ENCODE results near the gene MMRN2.
"Not testable (repeated sequence)": the region's sequence is repeated elsewhere in the genome, so short reads cannot be mapped to it uniquely, and the experiment has no call there.

Gene MMRN2

DNA sequence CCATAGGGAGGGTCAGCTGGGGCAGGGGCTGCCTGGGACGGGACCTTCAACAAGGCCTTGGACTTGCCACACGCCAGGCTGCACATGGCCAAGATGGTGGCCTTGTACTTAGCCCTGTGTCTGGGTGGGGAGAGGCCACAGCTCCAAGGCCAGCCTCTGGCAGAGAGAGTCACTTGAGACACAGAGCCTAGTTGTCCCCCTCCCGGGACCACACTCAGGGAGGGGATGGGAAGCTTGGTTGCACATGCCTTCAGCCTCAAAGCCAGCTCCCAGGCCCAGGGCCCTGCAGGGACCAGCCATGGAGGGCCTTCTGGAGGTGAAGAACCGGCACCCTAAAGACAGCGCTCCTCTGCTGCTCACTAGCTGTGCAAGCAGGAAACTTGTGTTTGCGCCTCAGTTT is 16.7 kb downstream of the MMRN2 start:
- DNase-seq (ENCODE audit: low spot score) = no peak

DNA sequence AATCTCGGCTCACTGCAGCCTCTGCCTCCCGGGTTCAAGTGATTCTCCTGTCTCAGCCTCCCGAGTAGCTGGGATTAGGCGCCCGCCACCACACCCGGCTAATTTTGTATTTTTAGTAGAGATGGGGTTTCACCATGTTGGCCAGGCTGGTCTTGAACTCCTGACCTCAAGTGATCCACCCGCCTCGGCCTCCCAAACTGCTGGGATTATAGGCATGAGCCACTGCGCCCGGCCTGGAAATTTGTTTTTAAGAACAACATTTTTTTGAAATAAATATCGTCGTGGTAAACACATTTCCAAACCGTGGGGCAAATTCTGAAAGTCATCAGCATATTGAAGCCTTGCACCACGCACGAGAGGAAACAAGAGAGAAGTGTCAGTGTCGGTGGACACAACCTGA is 17.3 kb downstream of the MMRN2 start:
- not testable (repeated sequence) for DNase-seq (ENCODE audit: low spot score)

DNA sequence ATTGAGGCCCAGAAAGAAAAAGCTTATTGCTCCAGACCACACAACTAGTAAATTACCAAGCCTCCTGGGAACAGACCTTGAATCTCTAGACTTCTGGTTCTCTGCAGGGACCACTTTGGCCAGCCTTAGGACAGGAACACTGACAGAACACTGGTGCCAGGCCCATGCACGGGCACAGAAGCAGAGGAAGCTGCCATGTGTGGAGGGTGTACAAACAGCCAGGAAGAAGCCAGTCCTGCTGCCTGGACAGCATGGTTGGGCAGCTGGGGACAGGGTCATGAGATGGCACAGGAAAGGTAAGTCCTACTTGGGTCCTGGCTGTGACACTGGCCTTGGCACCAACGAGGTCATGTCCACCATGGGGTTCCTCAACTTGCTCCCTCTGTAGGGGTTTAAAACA is 19.2 kb downstream of the MMRN2 start:
- DNase-seq (ENCODE audit: low spot score) = no peak

DNA sequence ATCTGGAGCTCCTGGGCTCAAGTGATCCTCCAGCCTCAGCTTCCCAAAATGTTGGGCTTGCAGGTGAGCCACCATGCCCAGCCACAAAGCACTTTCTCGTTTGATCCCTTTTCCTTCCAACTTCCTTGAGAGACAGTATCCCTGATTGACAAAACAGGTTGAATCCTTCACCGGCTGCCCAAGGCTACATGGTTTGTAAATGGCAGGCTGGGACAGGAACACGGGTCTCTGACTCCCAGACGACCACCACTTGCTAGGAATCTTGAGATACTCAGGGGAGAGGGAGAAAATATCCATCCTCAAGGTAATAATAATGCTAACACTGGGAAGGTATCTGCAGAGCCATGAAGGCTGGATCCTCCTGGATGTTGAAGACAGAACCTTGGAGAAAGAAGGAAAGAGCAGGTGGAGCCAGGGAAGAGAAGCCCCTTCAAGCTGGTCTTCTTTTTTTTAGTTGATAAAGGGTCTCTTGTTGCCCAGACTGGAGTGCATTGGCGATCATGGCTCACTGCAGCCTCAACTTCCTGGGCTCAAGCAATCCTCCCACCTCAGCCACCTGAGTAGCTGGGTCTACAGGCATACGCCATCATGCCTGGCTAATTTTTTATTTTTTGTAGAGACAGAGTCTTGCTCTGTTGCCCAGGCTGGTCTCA is 19.8 kb downstream of the MMRN2 start:
- no peak for DNase-seq (ENCODE audit: low spot score)

DNA sequence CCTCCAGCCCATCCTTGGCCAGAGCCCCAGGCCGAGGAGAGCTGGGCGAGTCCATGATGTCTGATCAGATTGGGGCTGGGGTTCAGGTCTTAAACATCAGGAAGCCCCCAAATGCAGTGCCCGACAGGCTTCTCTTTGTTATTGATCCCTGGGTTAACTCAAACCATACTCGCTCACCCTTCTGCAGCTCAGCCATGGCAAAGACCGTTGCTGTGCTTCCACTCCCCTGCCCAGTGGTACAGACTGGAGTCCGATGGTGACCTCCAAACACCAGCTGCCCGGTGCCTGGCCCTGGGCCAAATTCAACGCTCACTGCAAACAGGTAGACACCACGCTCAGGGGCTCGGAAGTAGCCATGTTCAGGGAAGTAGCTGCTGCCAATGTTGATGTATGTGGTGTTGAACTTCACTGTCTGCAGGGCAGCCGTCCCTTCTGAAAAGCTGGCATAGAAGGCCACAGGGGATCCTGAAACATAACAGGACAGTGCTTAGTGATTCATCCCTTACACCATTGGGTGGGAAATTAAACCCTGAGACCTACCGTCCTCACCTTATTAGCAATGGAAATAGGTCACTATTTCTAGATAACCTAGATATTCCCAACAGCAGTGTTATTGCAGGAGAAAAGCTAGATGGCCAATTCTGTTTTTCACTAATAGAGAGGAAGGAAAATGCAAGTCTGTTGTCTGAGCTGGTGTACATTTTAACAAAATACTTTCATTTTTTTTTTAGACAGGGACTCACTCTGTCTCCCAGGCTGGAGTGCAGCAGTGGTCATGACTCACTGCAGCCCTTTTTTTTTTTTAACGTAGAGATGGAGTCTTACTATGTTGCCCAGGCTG is 20.5 kb downstream of the MMRN2 start:
- no peak for DNase-seq (ENCODE audit: low spot score)

DNA sequence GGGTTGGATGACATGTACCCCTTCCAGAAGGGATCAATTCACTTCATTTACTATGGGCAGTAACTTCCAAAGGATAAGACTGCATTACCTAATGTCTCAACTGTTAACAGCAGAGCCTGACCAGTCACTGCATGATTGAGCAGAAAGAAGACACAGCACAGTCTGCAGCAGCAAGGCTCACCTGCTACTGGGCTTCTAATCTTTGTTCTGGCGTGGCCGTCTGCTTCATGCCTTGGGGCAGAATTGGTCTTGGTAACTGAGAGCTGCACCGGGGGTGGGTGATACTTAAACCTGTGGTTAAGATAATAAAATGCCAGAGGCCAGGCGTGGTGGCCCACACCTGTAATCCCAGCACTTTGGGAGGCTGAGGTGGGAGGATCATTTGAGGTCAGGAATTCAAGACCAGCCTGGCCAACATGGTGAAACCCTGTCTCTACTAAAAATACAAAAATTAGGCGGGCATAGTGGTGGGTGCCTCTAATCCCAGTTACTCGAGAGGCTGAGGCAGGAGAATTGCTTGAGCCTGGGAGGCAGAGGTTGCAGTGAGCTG is 23.2 kb downstream of the MMRN2 start:
- DNase-seq (ENCODE audit: low spot score) = not testable (repeated sequence)

DNA sequence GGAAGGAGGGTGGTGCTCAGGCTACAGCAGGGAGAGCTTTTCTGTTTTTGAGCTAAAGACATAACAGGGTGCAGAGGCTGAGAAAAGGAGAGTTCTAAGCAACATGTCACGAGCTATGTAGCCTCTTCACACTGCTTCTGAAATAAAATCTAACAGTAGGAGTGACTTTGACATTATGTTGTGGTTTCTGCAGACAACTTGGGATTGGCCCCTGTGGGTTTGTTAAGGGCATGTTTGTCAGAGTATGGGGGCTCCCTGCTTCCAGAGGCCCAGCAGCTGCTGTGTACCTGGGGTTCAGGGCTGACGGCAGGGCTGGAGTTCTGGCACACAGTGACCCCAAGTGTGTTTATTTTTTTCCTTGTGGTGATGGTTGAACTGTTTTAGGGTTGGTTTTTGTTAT is 24.7 kb downstream of the MMRN2 start:
- DNase-seq (ENCODE audit: low spot score) = no peak

DNA sequence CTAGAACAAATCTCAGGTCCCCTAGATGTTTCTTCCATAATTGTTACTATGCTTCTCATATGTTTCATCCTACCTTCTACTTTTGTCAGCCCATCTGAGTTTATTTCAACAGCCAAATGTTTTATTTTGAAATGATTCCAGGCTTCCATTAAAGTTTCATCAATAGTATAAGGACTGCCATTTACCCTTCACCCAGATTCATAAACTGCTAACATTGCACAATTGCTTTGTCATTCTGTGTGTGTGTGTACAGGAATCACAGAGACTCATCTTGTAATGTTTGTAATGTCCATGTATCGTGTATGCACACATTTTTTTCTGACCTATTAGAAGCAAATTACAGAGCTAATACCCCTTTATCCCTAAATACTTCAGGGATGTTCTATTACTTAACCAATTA is 25.5 kb downstream of the MMRN2 start:
- no peak for DNase-seq (ENCODE audit: low spot score)

DNA sequence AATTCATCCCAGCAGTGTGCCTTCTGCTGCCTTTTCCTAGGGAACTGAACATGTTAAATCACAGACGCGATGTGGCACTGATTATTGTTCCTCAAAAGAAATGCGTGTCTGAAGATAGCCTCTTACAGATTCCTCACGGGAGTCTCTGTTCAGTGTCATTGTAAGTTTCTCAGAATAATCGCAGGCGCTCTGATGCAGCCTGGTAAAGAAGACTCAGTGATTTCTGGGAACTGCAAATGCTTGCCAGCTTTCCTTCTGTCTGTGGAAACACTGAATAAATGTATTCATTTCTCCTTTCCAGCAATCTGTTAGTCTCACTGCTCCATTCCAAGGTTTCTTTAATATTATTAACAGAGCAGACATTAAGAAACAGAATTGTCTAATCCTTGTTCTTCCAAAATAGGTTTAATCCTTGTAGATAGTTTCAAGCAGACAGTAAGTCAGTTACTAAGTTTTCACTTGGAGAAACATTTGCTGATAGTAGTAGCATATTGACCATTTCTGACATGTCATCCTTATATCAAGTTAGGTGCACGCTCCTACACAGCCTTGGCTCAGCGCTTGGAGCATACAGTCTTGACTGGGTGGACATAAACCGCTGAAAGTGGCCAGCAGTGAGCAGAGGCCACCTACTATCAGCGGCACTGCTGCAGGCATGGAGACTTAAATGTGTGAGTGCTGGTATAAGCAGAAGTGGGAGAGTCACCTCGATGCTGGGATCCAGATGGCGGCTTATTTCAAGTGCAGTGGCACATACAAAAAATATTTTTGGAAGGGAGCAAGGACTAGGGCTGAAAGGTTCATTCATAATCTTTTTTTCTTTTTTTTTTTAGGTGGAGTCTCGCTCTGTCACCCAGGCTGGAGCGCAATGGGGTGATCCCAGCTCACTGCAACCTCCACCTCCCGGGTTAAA is 27.7 kb downstream of the MMRN2 start:
- no peak for DNase-seq (ENCODE audit: low spot score)

DNA sequence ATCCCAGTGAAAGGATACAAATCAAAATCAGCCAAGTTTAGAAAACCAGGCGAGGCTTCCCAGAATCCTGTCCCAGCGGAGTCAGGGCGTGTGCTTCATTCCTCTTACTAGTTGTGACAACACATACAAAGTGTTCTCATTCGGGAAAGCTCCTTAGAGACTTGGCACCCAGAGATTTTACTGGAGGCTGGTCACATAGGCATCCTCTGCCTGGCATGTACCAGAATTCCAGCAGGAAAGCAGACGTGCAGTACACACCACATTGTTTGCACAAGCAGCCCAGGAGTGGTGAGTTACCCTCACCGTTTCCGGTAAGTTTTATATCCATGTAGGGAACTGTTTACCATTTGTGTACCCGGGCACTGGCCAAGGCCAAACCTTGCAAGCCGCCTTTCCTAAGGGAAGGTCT is 34.9 kb downstream of the MMRN2 start:
- no peak for DNase-seq (ENCODE audit: low spot score)

DNA sequence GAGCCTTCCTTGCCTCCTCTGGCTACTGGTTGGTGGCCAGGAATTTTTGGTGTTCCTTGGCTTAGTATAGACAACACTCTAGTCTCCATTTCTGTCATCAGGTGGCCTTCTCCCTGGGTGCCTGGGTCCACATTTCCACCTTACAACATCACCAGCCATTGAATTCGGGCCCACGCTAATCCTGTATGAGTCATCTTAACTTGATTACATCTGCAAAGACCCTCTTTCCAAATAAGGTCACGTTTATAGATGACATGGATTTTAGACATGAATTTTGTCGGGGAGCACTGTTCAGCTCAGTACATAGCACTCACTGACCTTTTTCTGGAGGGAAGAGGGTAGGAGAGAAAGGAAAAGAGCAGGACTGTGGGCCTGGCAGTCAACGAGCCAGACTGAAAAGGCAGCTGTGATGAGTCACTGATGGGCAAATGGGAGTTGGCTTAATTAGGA is 39.4 kb downstream of the MMRN2 start:
- DNase-seq (ENCODE audit: low spot score) = no peak

DNA sequence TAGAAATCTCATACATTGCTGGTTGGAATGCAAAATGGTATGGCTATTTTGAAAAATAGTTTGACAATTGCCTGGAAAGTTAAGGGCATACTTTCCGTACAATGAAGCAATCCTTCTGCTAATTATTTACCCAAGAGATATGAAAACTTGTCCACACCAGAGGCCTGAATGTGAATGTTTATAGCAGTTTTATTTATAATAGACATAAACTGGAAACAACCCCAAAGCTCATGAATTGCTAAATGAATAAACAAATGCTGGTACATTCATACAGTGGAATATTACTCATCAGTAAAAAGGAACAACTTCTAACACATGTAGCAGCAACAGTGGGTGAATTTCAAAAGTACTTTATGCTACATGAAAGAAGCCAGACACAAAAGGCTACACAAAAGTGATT is 42.7 kb downstream of the MMRN2 start:
- no peak for DNase-seq (ENCODE audit: low spot score)

DNA sequence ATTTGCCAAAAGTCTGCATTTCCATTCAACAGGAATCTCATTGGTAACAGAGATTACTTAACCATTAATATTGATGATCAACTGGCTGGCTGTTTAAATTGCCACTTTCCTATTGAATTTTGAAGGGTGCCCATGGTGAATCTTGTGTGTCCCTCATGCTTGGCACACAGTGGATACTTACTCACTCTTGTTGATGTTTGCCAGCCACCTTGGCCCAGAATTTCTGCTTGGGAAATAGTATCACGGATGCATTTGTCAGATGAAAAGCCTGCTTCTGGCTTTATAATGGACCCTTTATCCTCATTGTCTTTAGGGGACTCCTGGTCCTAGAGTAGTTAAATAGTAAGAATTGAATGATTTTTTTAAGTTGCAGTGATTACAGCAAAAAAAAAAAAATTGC is 52.0 kb downstream of the MMRN2 start:
- DNase-seq (ENCODE audit: low spot score) = no peak

DNA sequence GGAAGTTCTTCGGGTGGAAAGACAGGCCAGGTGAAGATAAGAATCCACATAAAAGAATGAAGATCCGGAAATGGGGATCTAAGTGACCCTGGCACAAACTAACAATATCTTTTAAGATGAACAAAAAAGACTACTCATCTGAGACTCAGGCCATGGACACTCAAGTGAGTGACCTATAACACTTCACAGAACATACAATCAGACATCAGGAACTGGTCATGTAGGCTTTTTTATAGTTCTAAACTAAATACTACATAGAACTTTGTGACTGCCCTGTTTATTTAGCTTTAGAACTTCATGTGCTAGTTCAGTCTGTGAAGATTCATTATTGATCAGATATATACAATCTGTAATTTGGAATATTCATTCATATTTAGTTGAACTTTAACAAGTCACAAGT is 52.8 kb downstream of the MMRN2 start:
- no peak for DNase-seq (ENCODE audit: low spot score)

DNA sequence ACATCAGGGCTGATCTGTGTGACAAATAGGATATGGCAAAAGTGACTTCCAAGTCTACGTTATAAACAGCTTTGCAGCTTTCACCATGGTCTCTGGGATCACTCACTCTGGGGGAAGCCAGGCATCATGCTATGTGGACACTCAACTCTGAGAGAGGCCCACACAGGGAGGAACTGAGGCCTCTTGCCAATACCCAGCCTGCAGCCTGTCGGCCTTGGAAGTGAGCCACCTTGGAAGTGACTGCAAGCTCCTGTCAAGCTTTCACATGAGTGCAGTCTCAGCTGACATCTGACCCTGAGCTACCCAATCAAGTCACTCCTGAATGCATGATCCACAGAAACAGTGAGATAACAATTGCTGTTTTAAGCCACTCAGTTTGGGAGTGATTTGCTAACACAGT is 56.5 kb downstream of the MMRN2 start:
- DNase-seq (ENCODE audit: low spot score) = peak; percentile 23

DNA sequence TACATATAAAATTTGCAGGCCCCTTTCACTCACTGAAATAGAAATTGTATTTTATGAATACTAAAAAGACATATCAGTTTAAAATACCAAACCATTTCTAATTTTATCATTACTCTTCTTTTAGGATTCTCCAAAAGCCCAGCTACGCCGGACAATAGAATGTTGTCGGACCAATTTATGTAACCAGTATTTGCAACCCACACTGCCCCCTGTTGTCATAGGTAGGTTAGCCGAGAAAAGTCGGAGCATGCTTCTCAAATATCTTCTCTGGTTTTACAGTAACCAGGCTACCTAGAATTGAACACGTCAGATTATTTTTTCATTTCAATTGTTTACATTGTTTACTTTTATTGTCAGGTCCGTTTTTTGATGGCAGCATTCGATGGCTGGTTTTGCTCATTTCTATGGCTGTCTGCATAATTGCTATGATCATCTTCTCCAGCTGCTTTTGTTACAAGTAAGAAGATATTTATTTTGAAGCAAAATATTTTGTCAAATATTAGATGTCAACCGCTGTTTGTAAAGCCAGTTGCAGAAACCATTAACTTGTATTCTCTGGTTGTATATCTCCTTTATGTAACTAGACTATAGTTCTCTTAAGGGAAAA is 57.6 kb downstream of the MMRN2 start:
- DNase-seq (ENCODE audit: low spot score) = peak; percentile 48

DNA sequence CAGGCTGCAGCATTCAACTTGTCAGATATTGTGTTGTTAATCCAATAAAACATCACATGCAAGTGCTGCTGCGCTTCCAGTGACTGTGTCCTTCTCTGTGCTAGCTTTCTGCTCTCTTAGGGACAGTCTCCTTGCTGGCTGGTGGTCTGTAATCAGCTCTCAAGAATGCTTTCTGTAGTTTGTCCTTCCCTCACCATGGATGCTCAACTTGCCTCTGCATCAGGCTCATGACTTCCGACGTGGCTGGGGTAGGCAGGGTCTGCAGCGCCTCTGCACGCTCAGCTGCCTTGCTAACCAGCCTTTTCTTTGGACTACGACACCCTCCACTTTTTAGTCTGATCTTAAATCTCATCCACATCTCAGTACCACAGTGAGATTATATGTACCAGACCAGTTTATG is 58.3 kb downstream of the MMRN2 start:
- no peak for DNase-seq (ENCODE audit: low spot score)

DNA sequence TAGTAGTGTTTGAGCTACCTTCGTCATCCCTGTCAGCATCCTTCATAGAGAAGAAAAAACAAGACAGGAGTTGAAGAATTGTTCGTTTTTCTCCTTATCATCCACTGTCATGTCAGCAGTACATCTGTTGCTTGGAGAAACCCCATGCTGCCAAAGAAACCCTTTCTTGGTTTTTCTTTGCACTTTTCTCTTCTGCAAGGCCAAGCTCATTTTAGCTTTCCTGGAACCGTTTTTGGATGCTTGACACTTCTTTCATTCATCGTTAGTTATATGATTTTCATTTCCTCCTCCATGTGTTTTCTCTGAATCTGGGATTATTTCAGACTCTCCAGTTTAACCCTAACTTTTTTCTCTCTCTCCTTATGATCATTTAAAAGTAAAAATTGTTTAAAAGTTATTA is 58.9 kb downstream of the MMRN2 start:
- DNase-seq (ENCODE audit: low spot score) = no peak

DNA sequence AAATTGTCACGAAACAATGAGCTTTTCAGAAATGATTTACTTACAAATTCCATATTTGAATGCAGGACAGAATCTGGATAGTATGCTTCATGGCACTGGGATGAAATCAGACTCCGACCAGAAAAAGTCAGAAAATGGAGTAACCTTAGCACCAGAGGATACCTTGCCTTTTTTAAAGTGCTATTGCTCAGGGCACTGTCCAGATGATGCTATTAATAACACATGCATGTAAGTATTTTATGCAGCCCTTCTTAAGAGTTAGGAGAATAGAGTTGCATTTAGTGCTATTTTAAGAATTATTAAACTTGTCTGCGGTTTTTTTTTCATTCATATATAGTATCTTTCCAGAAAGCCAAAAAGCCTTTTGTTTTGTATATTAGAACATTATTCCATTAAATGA is 67.4 kb downstream of the MMRN2 start:
- no peak for DNase-seq (ENCODE audit: low spot score)

DNA sequence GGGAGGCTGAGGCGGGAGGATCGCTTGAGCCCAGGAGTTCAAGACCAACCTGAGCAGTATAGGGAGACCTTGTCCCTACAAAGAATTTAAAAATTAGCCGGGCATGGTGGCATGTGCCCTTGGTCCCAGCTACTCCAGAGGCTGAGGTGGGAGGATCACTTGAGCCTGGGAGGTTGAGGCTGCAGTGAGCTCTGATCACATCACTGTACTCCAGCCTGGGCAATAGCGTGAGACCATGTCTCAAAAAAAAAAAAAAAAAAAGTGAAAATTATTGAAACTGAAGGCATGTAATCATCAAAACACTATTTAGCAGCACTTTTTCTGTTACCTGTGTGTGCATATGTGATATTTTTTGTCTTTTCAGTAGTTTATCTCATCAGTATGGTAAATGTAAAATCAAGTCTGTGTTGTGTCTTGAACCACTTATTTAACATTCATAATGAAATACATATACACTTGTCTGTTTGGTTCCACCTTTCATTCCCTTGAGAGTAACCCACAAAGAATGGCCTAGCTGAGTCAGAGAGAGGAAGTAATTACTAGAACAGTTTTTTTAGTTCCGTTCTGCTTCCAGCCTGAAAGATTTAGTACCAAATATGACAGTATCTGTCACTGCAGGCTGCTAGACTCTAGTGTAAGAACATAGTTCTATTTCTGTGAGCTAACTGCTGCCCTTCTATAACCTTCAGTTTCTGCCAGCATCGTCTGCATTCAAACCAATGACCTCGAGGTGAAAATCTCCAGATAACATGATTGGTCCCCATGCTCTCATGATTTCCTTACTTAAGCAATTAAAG is 68.6 kb downstream of the MMRN2 start:
- DNase-seq (ENCODE audit: low spot score) = peak; percentile 67

Data from hepatic stellate cell (primary cell).